ENCODE results near the gene GRID1. TPM values are rescaled to one million over a fixed set of nuclear protein-coding genes. Genes with fewer than 3 reads are reported as not detected.

The GRID1 gene
- total RNA-seq, 1 donor from 2014 or later = 1.1 TPM

GRCh38 chr10:85617751-85618546 lies 748.6 kb downstream of the GRID1 start:
- no peaks in the 10 kb centered on the region for H3K36me3 Mint-ChIP-seq (ENCODE audit: low read depth)
- H3K27me3 Mint-ChIP-seq (ENCODE audit: low read depth) = peaks cover 2% of the 10 kb centered on the region
- TF ChIP-seq CTCF (conservative IDR thresholded peaks at IDR 0.05) = no peak
- H3K27ac Mint-ChIP-seq (ENCODE audit: unreplicated experiment) = no peak overlapping the region
- H3K4me3 Mint-ChIP-seq = no peak overlapping the region
- H3K9me3 Mint-ChIP-seq = no peaks in the 10 kb centered on the region
- no peaks in the 10 kb centered on the region for H3K4me1 Mint-ChIP-seq
- DNase-seq (ENCODE audit: low read depth, low spot score) = no peak

GRCh38 chr10:85615556-85615955 lies 751.0 kb downstream of the GRID1 start:
- no peak for DNase-seq (ENCODE audit: low read depth, low spot score)
- no peaks in the 10 kb centered on the region for H3K9me3 Mint-ChIP-seq
- H3K4me1 Mint-ChIP-seq = peaks cover 5% of the 10 kb centered on the region
- no peak for TF ChIP-seq CTCF (conservative IDR thresholded peaks at IDR 0.05)
- H3K27ac Mint-ChIP-seq (ENCODE audit: unreplicated experiment) = no peak overlapping the region
- H3K27me3 Mint-ChIP-seq (ENCODE audit: low read depth) = no peaks in the 10 kb centered on the region
- H3K4me3 Mint-ChIP-seq = no peak overlapping the region
- no peaks in the 10 kb centered on the region for H3K36me3 Mint-ChIP-seq (ENCODE audit: low read depth)

GRCh38 chr10:85614981-85615380 lies 751.6 kb downstream of the GRID1 start:
- no peak overlapping the region for H3K4me3 Mint-ChIP-seq
- H3K27ac Mint-ChIP-seq (ENCODE audit: unreplicated experiment) = no peak overlapping the region
- no peak for DNase-seq (ENCODE audit: low read depth, low spot score)
- peaks cover 5% of the 10 kb centered on the region for H3K4me1 Mint-ChIP-seq
- no peaks in the 10 kb centered on the region for H3K36me3 Mint-ChIP-seq (ENCODE audit: low read depth)
- no peak for TF ChIP-seq CTCF (conservative IDR thresholded peaks at IDR 0.05)
- no peaks in the 10 kb centered on the region for H3K9me3 Mint-ChIP-seq
- H3K27me3 Mint-ChIP-seq (ENCODE audit: low read depth) = no peaks in the 10 kb centered on the region

- Mint-ChIP-seq H3K9me3 (no peaks in the 10 kb centered on the region), H3K27me3 (ENCODE audit: low read depth) (no peaks in the 10 kb centered on the region), H3K27ac (ENCODE audit: unreplicated experiment) (no peak overlapping the region), H3K4me3 (no peak overlapping the region), H3K4me1 (peaks cover 5% of the 10 kb centered on the region), H3K36me3 (ENCODE audit: low read depth) (no peaks in the 10 kb centered on the region)
- no peak for DNase-seq (ENCODE audit: low read depth, low spot score)
- TF ChIP-seq CTCF (conservative IDR thresholded peaks at IDR 0.05) = no peak
Measured at GRCh38 chr10:85614566-85614965, 752.0 kb downstream of the GRID1 start.

DNA sequence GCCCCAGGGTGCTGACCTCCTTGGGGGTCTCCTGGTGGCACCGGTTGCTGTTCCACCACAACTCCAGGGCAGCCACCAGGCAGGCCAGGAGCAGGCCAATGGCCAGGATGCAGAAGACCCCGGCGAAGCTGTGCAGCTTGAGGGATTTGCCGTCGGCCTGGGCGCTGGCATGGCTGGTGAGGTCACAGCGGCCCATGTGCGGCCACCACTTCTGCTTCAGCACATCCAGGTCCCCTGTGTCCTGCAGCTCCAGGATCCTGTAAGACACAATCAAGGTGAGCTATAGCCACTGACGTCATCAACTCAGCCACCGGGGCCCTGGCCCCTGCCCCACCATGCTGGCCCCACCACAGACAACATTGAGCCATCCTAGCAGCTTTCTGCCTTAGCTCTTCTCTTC lies 753.2 kb downstream of the GRID1 start:
- TF ChIP-seq CTCF (conservative IDR thresholded peaks at IDR 0.05) = no peak
- H3K36me3 Mint-ChIP-seq (ENCODE audit: low read depth) = no peaks in the 10 kb centered on the region
- H3K27ac Mint-ChIP-seq (ENCODE audit: unreplicated experiment) = no peak overlapping the region
- no peaks in the 10 kb centered on the region for H3K27me3 Mint-ChIP-seq (ENCODE audit: low read depth)
- no peaks in the 10 kb centered on the region for H3K9me3 Mint-ChIP-seq
- no peak overlapping the region for H3K4me3 Mint-ChIP-seq
- DNase-seq (ENCODE audit: low read depth, low spot score) = no peak
- H3K4me1 Mint-ChIP-seq = peaks cover 5% of the 10 kb centered on the region

Measured in neural crest cell (in vitro differentiated cells).